BLaER1 (cell line): ENCODE data around the gene FMN2.

ENCODE experiments used
- H3K27ac ChIP-seq: shearing (Covaris generic); formaldehyde crosslinking; 2 replicates; pipeline ENCODE4 v1.8.1; 2022
- H3K27me3 ChIP-seq: shearing (Covaris generic); formaldehyde crosslinking; 2 replicates; pipeline ENCODE4 v1.8.1; 2022
- H3K36me3 ChIP-seq: shearing (Covaris generic); formaldehyde crosslinking; 2 replicates; pipeline ENCODE4 v1.8.1; 2022
- H3K4me1 ChIP-seq: shearing (Covaris generic); formaldehyde crosslinking; 2 replicates; pipeline ENCODE4 v1.8.1; 2022
- H3K4me2 ChIP-seq: shearing (Covaris generic); formaldehyde crosslinking; 2 replicates; pipeline ENCODE4 v1.8.1; 2022
- H3K4me3 ChIP-seq: shearing (Covaris generic); formaldehyde crosslinking; 2 replicates; pipeline ENCODE4 v1.8.1; 2022
- H3K9ac ChIP-seq: shearing (Covaris generic); formaldehyde crosslinking; 2 replicates; pipeline ENCODE4 v1.8.1; 2022
- H3K9me3 ChIP-seq: shearing (Covaris generic); formaldehyde crosslinking; 2 replicates; pipeline ENCODE4 v1.8.1; 2022
- H4K20me1 ChIP-seq: shearing (Covaris generic); formaldehyde crosslinking; 2 replicates; pipeline ENCODE4 v1.8.1; 2022
- Cebpa-rat ChIP-seq: shearing (Covaris generic); IDR thresholded peaks from 2 replicates; pipeline ENCODE4 v1.8.1; 2022

The FMN2 gene

GRCh38 chr1:240462766-240463395, 371.2 kb downstream of the FMN2 start:
- no peak for TF ChIP-seq Cebpa-rat
- Histone ChIP-seq H3K9ac (no peak overlapping the region), H4K20me1 (no peaks in the 10 kb centered on the region), H3K4me1 (peaks cover 70% of the 10 kb centered on the region), H3K4me2 (peak overlapping the region; percentile 97), H3K9me3 (no peaks in the 10 kb centered on the region), H3K27ac (peak overlapping the region; percentile 56; the same call in 1 of the 2 replicates), H3K4me3 (no peak overlapping the region; the same call in 1 of the 2 replicates), H3K27me3 (no peaks in the 10 kb centered on the region), H3K36me3 (no peaks in the 10 kb centered on the region)

GRCh38 chr1:240464099-240464498, 372.4 kb downstream of the FMN2 start:
- H3K36me3 ChIP-seq, result no peaks in the 10 kb centered on the region
- peak overlapping the region; percentile 56; the same call in 1 of the 2 replicates for H3K4me3 ChIP-seq
- peak overlapping the region; percentile 76; the same call in 1 of the 2 replicates for H3K27ac ChIP-seq
- H3K9me3 ChIP-seq, result 0 out of 2 replicates have a peak, but pooled peaks cover 3% of the 10 kb centered on the region
- peak overlapping the region; percentile 68; the same call in 1 of the 2 replicates for H3K9ac ChIP-seq
- no peaks in the 10 kb centered on the region for H3K27me3 ChIP-seq
- no peak for TF ChIP-seq Cebpa-rat
- H3K4me2 ChIP-seq, result peak overlapping the region; percentile 97
- peaks cover 79% of the 10 kb centered on the region for H3K4me1 ChIP-seq
- no peaks in the 10 kb centered on the region for H4K20me1 ChIP-seq

- Histone ChIP-seq H3K9me3 (0 out of 2 replicates have a peak, but pooled peaks cover 5% of the 10 kb centered on the region), H3K36me3 (no peaks in the 10 kb centered on the region), H4K20me1 (no peaks in the 10 kb centered on the region), H3K4me1 (peaks cover 79% of the 10 kb centered on the region), H3K4me3 (peak overlapping the region; percentile 56), H3K27ac (peak overlapping the region; percentile 76), H3K27me3 (no peaks in the 10 kb centered on the region), H3K9ac (peak overlapping the region; percentile 68), H3K4me2 (peak overlapping the region; percentile 97)
- TF ChIP-seq Cebpa-rat, result no peak
Measured at GRCh38 chr1:240465531-240465940, 373.9 kb downstream of the FMN2 start.

- no peak overlapping the region for H3K9ac ChIP-seq
- peak overlapping the region; percentile 5; the same call in 1 of the 2 replicates for H3K27ac ChIP-seq
- H3K4me2 ChIP-seq, result peak overlapping the region; percentile 97
- H3K27me3 ChIP-seq, result no peaks in the 10 kb centered on the region
- no peak for TF ChIP-seq Cebpa-rat
- H3K4me3 ChIP-seq, result no peak overlapping the region
- H3K9me3 ChIP-seq, result 0 out of 2 replicates have a peak, but pooled peaks cover 5% of the 10 kb centered on the region
- no peaks in the 10 kb centered on the region for H4K20me1 ChIP-seq
- H3K4me1 ChIP-seq, result peaks cover 72% of the 10 kb centered on the region
- H3K36me3 ChIP-seq, result no peaks in the 10 kb centered on the region
Measured at GRCh38 chr1:240466509-240466908, 374.8 kb downstream of the FMN2 start.

DNA sequence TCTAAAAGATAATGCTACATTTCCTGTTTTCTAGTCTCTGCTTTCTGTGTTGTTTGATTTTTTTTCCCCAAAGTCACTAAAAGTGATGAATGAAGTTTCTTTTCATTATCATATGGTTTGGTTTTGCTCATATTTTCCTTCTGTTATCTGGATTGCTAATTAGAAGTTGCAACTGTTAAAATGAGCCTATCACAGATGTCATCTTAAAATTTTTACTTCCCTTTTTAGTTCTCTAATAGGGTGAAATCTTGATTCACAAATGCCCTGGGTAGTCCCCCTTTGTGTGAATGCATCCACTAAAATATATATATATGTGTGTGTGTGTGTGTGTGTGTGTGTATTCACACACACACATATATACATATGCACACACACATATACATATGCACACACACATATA, 376.2 kb downstream of the FMN2 start:
- Histone ChIP-seq H3K4me2 (peak overlapping the region; percentile 97; the same call in 1 of the 2 replicates), H3K9ac (no peak overlapping the region), H3K4me1 (peaks cover 58% of the 10 kb centered on the region)

GRCh38 chr1:240468656-240469055, 377.0 kb downstream of the FMN2 start:
- H3K36me3 ChIP-seq, result no peaks in the 10 kb centered on the region
- no peaks in the 10 kb centered on the region for H4K20me1 ChIP-seq
- no peaks in the 10 kb centered on the region for H3K27me3 ChIP-seq
- 0 out of 2 replicates have a peak, but pooled peaks cover 5% of the 10 kb centered on the region for H3K9me3 ChIP-seq
- no peak overlapping the region for H3K9ac ChIP-seq
- H3K4me3 ChIP-seq, result no peak overlapping the region
- H3K4me2 ChIP-seq, result no peak overlapping the region
- TF ChIP-seq Cebpa-rat, result no peak
- H3K27ac ChIP-seq, result no peak overlapping the region
- peaks cover 51% of the 10 kb centered on the region for H3K4me1 ChIP-seq

More for the DNA sequence above, 376.2 kb downstream of the FMN2 start:
- H3K36me3 ChIP-seq, result no peaks in the 10 kb centered on the region
- H3K4me3 ChIP-seq, result no peak overlapping the region
- no peaks in the 10 kb centered on the region for H3K27me3 ChIP-seq
- no peak overlapping the region for H3K27ac ChIP-seq
- 0 out of 2 replicates have a peak, but pooled peaks cover 5% of the 10 kb centered on the region for H3K9me3 ChIP-seq
- no peaks in the 10 kb centered on the region for H4K20me1 ChIP-seq
- no peak for TF ChIP-seq Cebpa-rat

GRCh38 chr1:240474133-240474614, 382.5 kb downstream of the FMN2 start:
- H3K9ac ChIP-seq, result no peak overlapping the region
- no peak overlapping the region for H3K4me3 ChIP-seq
- no peak for TF ChIP-seq Cebpa-rat
- no peaks in the 10 kb centered on the region for H3K36me3 ChIP-seq
- H3K4me2 ChIP-seq, result no peak overlapping the region
- peaks cover 20% of the 10 kb centered on the region; the same call in 1 of the 2 replicates for H3K9me3 ChIP-seq
- H4K20me1 ChIP-seq, result no peaks in the 10 kb centered on the region
- no peaks in the 10 kb centered on the region for H3K4me1 ChIP-seq
- no peak overlapping the region for H3K27ac ChIP-seq
- H3K27me3 ChIP-seq, result no peaks in the 10 kb centered on the region

DNA sequence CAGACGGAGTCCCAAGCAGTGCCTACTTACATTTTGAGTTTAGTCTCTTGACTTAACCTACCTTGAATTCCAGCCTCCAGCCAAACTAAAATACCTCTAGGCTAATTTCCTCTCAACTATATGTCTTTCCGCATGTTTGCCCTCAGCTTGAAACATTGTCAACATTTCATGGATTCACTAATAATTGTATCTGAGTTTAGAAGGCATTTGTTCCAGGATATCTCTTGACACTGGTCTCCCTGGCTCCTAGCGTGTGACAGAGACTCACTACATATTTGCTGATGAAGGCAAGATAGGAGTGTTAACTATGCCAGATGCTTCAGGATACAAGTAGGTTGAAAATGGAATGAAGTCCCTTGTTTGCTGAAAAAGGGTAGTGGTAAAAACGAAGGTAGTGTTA, 384.1 kb downstream of the FMN2 start:
- no peaks in the 10 kb centered on the region for H3K4me1 ChIP-seq
- no peak overlapping the region for H3K9ac ChIP-seq
- no peaks in the 10 kb centered on the region for H4K20me1 ChIP-seq
- no peaks in the 10 kb centered on the region for H3K27me3 ChIP-seq
- peaks cover 19% of the 10 kb centered on the region; the same call in 1 of the 2 replicates for H3K9me3 ChIP-seq
- no peaks in the 10 kb centered on the region for H3K36me3 ChIP-seq
- no peak overlapping the region for H3K4me3 ChIP-seq
- no peak overlapping the region for H3K27ac ChIP-seq
- no peak overlapping the region for H3K4me2 ChIP-seq
- no peak for TF ChIP-seq Cebpa-rat

DNA sequence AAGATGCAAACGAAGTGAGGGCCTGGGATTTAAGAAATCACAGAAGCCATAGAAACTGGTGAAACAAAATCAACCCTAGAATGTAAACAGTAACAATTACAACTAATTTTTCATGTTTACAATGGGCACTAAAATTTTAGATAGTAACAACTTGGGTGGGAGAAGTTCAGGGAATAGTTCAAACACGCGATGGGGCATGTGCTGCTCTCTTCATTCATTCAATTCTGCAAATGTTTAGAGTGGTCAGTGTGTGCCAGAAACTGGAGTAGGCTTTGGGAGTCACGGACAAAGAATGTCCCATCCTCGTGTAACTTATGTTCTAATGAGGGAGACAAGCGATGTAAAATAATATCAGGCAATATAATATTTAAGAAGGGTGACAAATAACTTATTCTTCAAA, 386.9 kb downstream of the FMN2 start:
- Histone ChIP-seq H4K20me1 (no peaks in the 10 kb centered on the region), H3K4me2 (no peak overlapping the region), H3K9ac (no peak overlapping the region), H3K4me3 (no peak overlapping the region), H3K27ac (no peak overlapping the region), H3K27me3 (no peaks in the 10 kb centered on the region), H3K4me1 (no peaks in the 10 kb centered on the region), H3K36me3 (no peaks in the 10 kb centered on the region), H3K9me3 (peaks cover 19% of the 10 kb centered on the region; the same call in 1 of the 2 replicates)
- no peak for TF ChIP-seq Cebpa-rat

GRCh38 chr1:240484804-240485443, 393.2 kb downstream of the FMN2 start:
- Histone ChIP-seq H3K36me3 (no peaks in the 10 kb centered on the region), H3K9ac (no peak overlapping the region), H3K9me3 (no peaks in the 10 kb centered on the region), H3K4me2 (no peak overlapping the region), H3K27ac (no peak overlapping the region), H3K27me3 (no peaks in the 10 kb centered on the region), H3K4me3 (no peak overlapping the region), H3K4me1 (0 out of 2 replicates have a peak, but pooled peaks cover 5% of the 10 kb centered on the region), H4K20me1 (no peaks in the 10 kb centered on the region)
- no peak for TF ChIP-seq Cebpa-rat
